WTC11 (cell line): ENCODE results near the gene SUGT1. TPM values are rescaled to one million over a fixed set of nuclear protein-coding genes. Genes with fewer than 3 reads are reported as not detected.

Experiments used
- ATAC-seq: fragments of 200-7000 bp; cut with Tn5 transposase; 2 replicates; pipeline ENCODE4 v1.10.0; 2021; ENCODE audit warnings: mild to moderate bottlenecking, moderate library complexity
- CTCF ChIA-PET: fragments of 300-600 bp; sonication (Branson Sonifier 250); formaldehyde crosslinking; loops from one replicate; lab custom pipeline; 2021; ENCODE audit warnings: antibody characterized with exemption; lab: Charles Lee
- POLR2A ChIA-PET: fragments of 350-600 bp; sonication (Branson Sonifier 250); formaldehyde crosslinking; loops from one replicate; lab custom pipeline; 2021; ENCODE audit warnings: antibody characterized with exemption; lab: Charles Lee
- DNase-seq: peaks from one replicate; pipeline ENCODE4 v3.0.0; 2021; ENCODE audit warnings: low spot score
- H3K27ac Mint-ChIP-seq: 2 replicates; pipeline ENCODE4 v1.8.0; 2021; ENCODE audit warnings: mixed read lengths
- H3K27me3 Mint-ChIP-seq: 2 replicates; pipeline ENCODE4 v1.8.0; 2021; ENCODE audit warnings: low read depth, mild to moderate bottlenecking, moderate library complexity, mixed read lengths
- H3K36me3 Mint-ChIP-seq: 2 replicates; pipeline ENCODE4 v1.8.0; 2021; ENCODE audit warnings: mixed read lengths
- H3K4me1 Mint-ChIP-seq: 2 replicates; pipeline ENCODE4 v1.8.0; 2022; ENCODE audit warnings: mixed read lengths
- H3K4me3 Mint-ChIP-seq: 2 replicates; pipeline ENCODE4 v1.8.0; 2021; ENCODE audit warnings: mild to moderate bottlenecking, moderate library complexity, mixed read lengths
- H3K9me3 Mint-ChIP-seq: 2 replicates; pipeline ENCODE4 v1.8.0; 2021; ENCODE audit warnings: mixed read lengths
- ATF1 ChIP-seq: sonication (generic); formaldehyde crosslinking; IDR thresholded peaks from 2 replicates; pipeline ENCODE4 v1.8.1; 2023; ENCODE audit warnings: mild to moderate bottlenecking, moderate library complexity, missing genetic modification reagents
- CDX4 ChIP-seq: fragments of 250-450 bp; sonication (Bioruptor Pico); IDR thresholded peaks from 2 replicates; pipeline ENCODE4 v1.9.0; 2021; ENCODE audit warnings: moderate library complexity, mild to moderate bottlenecking, inconsistent platforms, borderline replicate concordance
- E2F5 ChIP-seq: sonication (generic); formaldehyde crosslinking; IDR thresholded peaks from 2 replicates; pipeline ENCODE4 v1.8.1; 2022; ENCODE audit warnings: mild to moderate bottlenecking, moderate library complexity, missing genetic modification reagents
- EMX1 ChIP-seq: fragments of 250-450 bp; sonication (Bioruptor Pico); IDR thresholded peaks from 2 replicates; pipeline ENCODE4 v1.8.0; 2021; ENCODE audit warnings: mild to moderate bottlenecking
- FOXP1 ChIP-seq: sonication (generic); formaldehyde crosslinking; IDR thresholded peaks from 2 replicates; pipeline ENCODE4 v1.8.0; 2022; ENCODE audit warnings: missing genetic modification reagents, mild to moderate bottlenecking, moderate library complexity, borderline replicate concordance
- IRF1 ChIP-seq: sonication (generic); formaldehyde crosslinking; IDR thresholded peaks from 2 replicates; pipeline ENCODE4 v1.8.0; 2023; ENCODE audit warnings: missing genetic modification reagents
- MAX ChIP-seq: sonication (generic); formaldehyde crosslinking; IDR thresholded peaks from 2 replicates; pipeline ENCODE4 v1.8.0; 2022; ENCODE audit warnings: mild to moderate bottlenecking, missing genetic modification reagents
- MLX ChIP-seq: sonication (generic); formaldehyde crosslinking; IDR thresholded peaks from 2 replicates; pipeline ENCODE4 v1.8.1; 2023; ENCODE audit warnings: mild to moderate bottlenecking, missing genetic modification reagents, moderate library complexity
- MYBL2 ChIP-seq: sonication (generic); formaldehyde crosslinking; IDR thresholded peaks from 2 replicates; pipeline ENCODE4 v1.8.1; 2023; ENCODE audit warnings: mild to moderate bottlenecking, moderate library complexity, missing genetic modification reagents
- NFATC4 ChIP-seq: fragments of 250-450 bp; sonication (Bioruptor Pico); IDR thresholded peaks from 2 replicates; pipeline ENCODE4 v1.9.0; 2021; ENCODE audit warnings: mild to moderate bottlenecking
- NR2C2 ChIP-seq: sonication (generic); formaldehyde crosslinking; IDR thresholded peaks from 2 replicates; pipeline ENCODE4 v1.8.0; 2022; ENCODE audit warnings: mild to moderate bottlenecking, missing genetic modification reagents
- OVOL2 ChIP-seq: fragments of 250-450 bp; sonication (Bioruptor Pico); IDR thresholded peaks from 2 replicates; pipeline ENCODE4 v1.9.0; 2021; ENCODE audit warnings: mild to moderate bottlenecking, borderline replicate concordance
- PRRX2 ChIP-seq: fragments of 250-450 bp; sonication (Bioruptor Pico); IDR thresholded peaks from 2 replicates; pipeline ENCODE4 v1.8.0; 2021; ENCODE audit warnings: mild to moderate bottlenecking
- RORB ChIP-seq: fragments of 250-450 bp; sonication (Bioruptor Pico); IDR thresholded peaks from 2 replicates; pipeline ENCODE4 v1.9.0; 2021; ENCODE audit warnings: mild to moderate bottlenecking
- TP53 ChIP-seq: sonication (generic); formaldehyde crosslinking; IDR thresholded peaks from 2 replicates; pipeline ENCODE4 v1.8.1; 2023; ENCODE audit warnings: mild to moderate bottlenecking, missing genetic modification reagents
- ZNF281 ChIP-seq: sonication (generic); formaldehyde crosslinking; IDR thresholded peaks from 2 replicates; pipeline ENCODE4 v1.8.0; 2023; ENCODE audit warnings: mild to moderate bottlenecking, missing genetic modification reagents
- ZNF416 ChIP-seq: fragments of 250-450 bp; sonication (Bioruptor Pico); IDR thresholded peaks from 2 replicates; pipeline ENCODE4 v1.9.0; 2021; ENCODE audit warnings: mild to moderate bottlenecking, inconsistent platforms
- ZNF671 ChIP-seq: fragments of 250-450 bp; sonication (Bioruptor Pico); IDR thresholded peaks from 2 replicates; pipeline ENCODE4 v1.8.0; 2021; ENCODE audit warnings: mild to moderate bottlenecking
- ZSCAN18 ChIP-seq: fragments of 250-450 bp; sonication (Bioruptor Pico); IDR thresholded peaks from 2 replicates; pipeline ENCODE4 v2.1.2; 2022; ENCODE audit warnings: mild to moderate bottlenecking, moderate library complexity
- total RNA-seq: library from RNA; stranded (reverse); gene quantifications from 3 replicates; pipeline ENCODE4 v1.2.3, GENCODE V29; 2021

SUGT1 gene
- total RNA-seq, 1 experiment from 2014 or later = 76.3 TPM

GRCh38 chr13:52734075-52734623, 81.5 kb downstream of the SUGT1 start:
- peaks cover 39% of the 10 kb centered on the region for H3K4me1 Mint-ChIP-seq
- POLR2A ChIA-PET = interaction anchor here (1.0 to 1.5 kb wide), 2 partner anchors 8 to 283 kb away, joined by 3 read pairs; no protein-coding TSS in a partner anchor
- no peak for TF ChIP-seq ZNF416 (CRISPR knock-in tag)
- TF ChIP-seq FOXP1 = no peak
- TF ChIP-seq OVOL2 (CRISPR knock-in tag) = no peak
- no peak for TF ChIP-seq NR2C2
- no peak for TF ChIP-seq ATF1
- TF ChIP-seq, all 79 proteins: peak for 0
- Mint-ChIP-seq H3K9me3 (peaks cover 8% of the 10 kb centered on the region; the same call in 1 of the 2 replicates), H3K36me3 (peaks cover 29% of the 10 kb centered on the region), H3K27me3 (no peaks in the 10 kb centered on the region), H3K4me3 (no peak overlapping the region), H3K27ac (no peak overlapping the region)
- DNase-seq = no peak
- CTCF ChIA-PET = interaction anchor here (1.5 to 1.8 kb wide), 2 partner anchors 69 to 418 kb away, joined by 4 to 5 read pairs; no protein-coding TSS in a partner anchor
- ATAC-seq = no peak

- TF ChIP-seq ZNF671 (CRISPR knock-in tag) (no peak), PRRX2 (no peak), NR2C2 (no peak), RORB (CRISPR knock-in tag) (no peak), MYBL2 (CRISPR knock-in tag) (no peak), MLX (CRISPR knock-in tag) (no peak), NFATC4 (CRISPR knock-in tag) (no peak)
- no peaks in the 10 kb centered on the region for H3K9me3 Mint-ChIP-seq
- ATAC-seq (no peak), DNase-seq (no peak)
- ChIA-PET CTCF (interaction anchor here (1.0 to 3.8 kb wide), 6 partner anchors 11 to 464 kb away, joined by 3 to 41 read pairs (median 20); no protein-coding TSS in a partner anchor), POLR2A (interaction anchor here (1.7 kb wide), 1 partner anchor 84 kb away, joined by 6 read pairs; the partner anchor contains the start of gene SUGT1)
- H3K36me3 Mint-ChIP-seq = peaks cover 14% of the 10 kb centered on the region
- peaks cover 52% of the 10 kb centered on the region for H3K4me1 Mint-ChIP-seq
- no peaks in the 10 kb centered on the region; the same call in 1 of the 2 replicates for H3K27me3 Mint-ChIP-seq
- peak overlapping the region; percentile 93 for H3K4me3 Mint-ChIP-seq
- H3K27ac Mint-ChIP-seq = peak overlapping the region; percentile 78; the same call in 1 of the 2 replicates
These were observed 84.3 kb downstream of the SUGT1 start for GRCh38 chr13:52736891-52737290.

GRCh38 chr13:52737451-52737850, 84.8 kb downstream of the SUGT1 start:
- Mint-ChIP-seq H3K27me3 (peaks cover 2% of the 10 kb centered on the region; the same call in 1 of the 2 replicates), H3K4me1 (peaks cover 52% of the 10 kb centered on the region), H3K4me3 (peak overlapping the region; percentile 93), H3K27ac (peak overlapping the region; percentile 78), H3K9me3 (peaks cover 4% of the 10 kb centered on the region), H3K36me3 (peaks cover 11% of the 10 kb centered on the region)
- no peak for ATAC-seq
- TF ChIP-seq FOXP1 (no peak), EMX1 (CRISPR knock-in tag) (no peak), MLX (CRISPR knock-in tag) (no peak), MAX (CRISPR knock-in tag) (no peak)
- ChIA-PET POLR2A (interaction anchor here (1.7 kb wide), 1 partner anchor 85 kb away, joined by 6 read pairs; the partner anchor contains the start of gene SUGT1), CTCF (interaction anchor here (1.0 to 3.8 kb wide), 13 partner anchors 11 to 463 kb away, joined by 3 to 41 read pairs (median 6); partner anchors contain the start of gene PCDH8)
- DNase-seq = no peak

- peak overlapping the region; percentile 93 for H3K4me3 Mint-ChIP-seq
- POLR2A ChIA-PET = interaction anchor here (1.7 kb wide), 1 partner anchor 85 kb away, joined by 6 read pairs; the partner anchor contains the start of gene SUGT1
- ATAC-seq = no peak
- H3K36me3 Mint-ChIP-seq = peaks cover 11% of the 10 kb centered on the region
- CTCF ChIA-PET = interaction anchor here (0.7 to 3.8 kb wide), 21 partner anchors 12 to 463 kb away, joined by 3 to 41 read pairs (median 5); partner anchors contain the start of genes PCDH8 and SUGT1
- DNase-seq = no peak
- peaks cover 9% of the 10 kb centered on the region for H3K9me3 Mint-ChIP-seq
- H3K4me1 Mint-ChIP-seq = peaks cover 51% of the 10 kb centered on the region
- H3K27ac Mint-ChIP-seq = peak overlapping the region; percentile 78
- H3K27me3 Mint-ChIP-seq = peaks cover 7% of the 10 kb centered on the region; the same call in 1 of the 2 replicates
- TF ChIP-seq NFATC4 (CRISPR knock-in tag) (no peak), CDX4 (CRISPR knock-in tag) (no peak), IRF1 (CRISPR knock-in tag) (no peak), E2F5 (CRISPR knock-in tag) (no peak), TP53 (CRISPR knock-in tag) (no peak), ZSCAN18 (CRISPR knock-in tag) (no peak), MAX (CRISPR knock-in tag) (no peak), ZNF281 (CRISPR knock-in tag) (no peak)
These were observed 85.3 kb downstream of the SUGT1 start for GRCh38 chr13:52737965-52738364.
